Measurements from ENCODE around the gene ZNRF4.

DNA sequence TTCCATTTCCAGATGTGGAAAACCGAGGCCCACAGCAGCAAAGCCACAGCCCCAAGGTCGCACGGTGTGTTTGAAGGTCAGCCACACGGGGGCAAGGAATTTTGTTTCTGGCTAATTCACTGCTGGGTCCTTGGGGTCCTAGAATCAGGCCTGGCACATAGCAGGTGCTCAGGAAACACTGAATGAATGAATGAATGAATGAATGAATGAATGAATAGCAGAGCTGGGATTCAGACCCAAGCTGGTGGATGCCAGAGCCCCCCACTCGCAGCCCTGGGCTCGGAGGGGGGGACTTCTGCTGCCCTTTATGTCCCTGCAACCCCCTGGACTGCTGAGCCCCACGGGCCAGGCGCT, 37.0 kb downstream of the ZNRF4 start:
- TF ChIP-seq, protein P1, sequence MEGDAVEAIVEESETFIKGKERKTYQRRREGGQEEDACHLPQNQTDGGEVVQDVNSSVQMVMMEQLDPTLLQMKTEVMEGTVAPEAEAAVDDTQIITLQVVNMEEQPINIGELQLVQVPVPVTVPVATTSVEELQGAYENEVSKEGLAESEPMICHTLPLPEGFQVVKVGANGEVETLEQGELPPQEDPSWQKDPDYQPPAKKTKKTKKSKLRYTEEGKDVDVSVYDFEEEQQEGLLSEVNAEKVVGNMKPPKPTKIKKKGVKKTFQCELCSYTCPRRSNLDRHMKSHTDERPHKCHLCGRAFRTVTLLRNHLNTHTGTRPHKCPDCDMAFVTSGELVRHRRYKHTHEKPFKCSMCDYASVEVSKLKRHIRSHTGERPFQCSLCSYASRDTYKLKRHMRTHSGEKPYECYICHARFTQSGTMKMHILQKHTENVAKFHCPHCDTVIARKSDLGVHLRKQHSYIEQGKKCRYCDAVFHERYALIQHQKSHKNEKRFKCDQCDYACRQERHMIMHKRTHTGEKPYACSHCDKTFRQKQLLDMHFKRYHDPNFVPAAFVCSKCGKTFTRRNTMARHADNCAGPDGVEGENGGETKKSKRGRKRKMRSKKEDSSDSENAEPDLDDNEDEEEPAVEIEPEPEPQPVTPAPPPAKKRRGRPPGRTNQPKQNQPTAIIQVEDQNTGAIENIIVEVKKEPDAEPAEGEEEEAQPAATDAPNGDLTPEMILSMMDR (IDR thresholded peaks at IDR 0.05) = no peak
- no peak for TF ChIP-seq POLR2AphosphoS5 (IDR thresholded peaks at IDR 0.05)

All from sigmoid colon (tissue), 4 donors.